HG02870 (cell line): ENCODE results near the gene SLC6A2.
A peak's percentile ranks its signal among the peaks of the same experiment; 100 is the strongest.
"Not testable (repeated sequence)": the region's sequence is repeated elsewhere in the genome, so short reads cannot be mapped to it uniquely, and the experiment has no call there.

Experiments
- ATAC-seq: cut with Tn5 transposase; IDR thresholded peaks from one replicate; pipeline ENCODE4 v1.9.1; 2021; ENCODE audit warnings: mild to moderate bottlenecking, moderate library complexity; ENCODE audit not compliant: unreplicated experiment

The SLC6A2 gene

GRCh38 chr16:55709801-55710200, 54.0 kb downstream of the SLC6A2 start:
- no peak for ATAC-seq

GRCh38 chr16:55710466-55710865, 54.7 kb downstream of the SLC6A2 start:
- no peak for ATAC-seq

- peak; percentile 63 for ATAC-seq
These were observed 56.4 kb downstream of the SLC6A2 start for GRCh38 chr16:55711959-55712876.

GRCh38 chr16:55713103-55713502, 57.3 kb downstream of the SLC6A2 start:
- no peak for ATAC-seq

- no peak for ATAC-seq
These were observed 61.5 kb downstream of the SLC6A2 start for GRCh38 chr16:55717326-55717725.

- no peak for ATAC-seq
These were observed 69.4 kb downstream of the SLC6A2 start for GRCh38 chr16:55725055-55725777.

GRCh38 chr16:55728797-55729196, 73.0 kb downstream of the SLC6A2 start:
- no peak for ATAC-seq

GRCh38 chr16:55730115-55730514, 74.3 kb downstream of the SLC6A2 start:
- ATAC-seq = no peak

GRCh38 chr16:55732496-55732895, 76.7 kb downstream of the SLC6A2 start:
- ATAC-seq = no peak

GRCh38 chr16:55734665-55735064, 78.9 kb downstream of the SLC6A2 start:
- ATAC-seq = no peak

- ATAC-seq = no peak
These were observed 79.5 kb downstream of the SLC6A2 start for GRCh38 chr16:55735120-55735781.

GRCh38 chr16:55736671-55737070, 80.9 kb downstream of the SLC6A2 start:
- ATAC-seq = no peak

GRCh38 chr16:55737318-55737717, 81.5 kb downstream of the SLC6A2 start:
- no peak for ATAC-seq

- ATAC-seq = no peak
These were observed 82.2 kb downstream of the SLC6A2 start for GRCh38 chr16:55737966-55738365.

GRCh38 chr16:55746081-55746480, 90.3 kb downstream of the SLC6A2 start:
- no peak for ATAC-seq

- ATAC-seq = no peak
These were observed 92.0 kb downstream of the SLC6A2 start for GRCh38 chr16:55747785-55748184.

GRCh38 chr16:55752465-55753144, 96.8 kb downstream of the SLC6A2 start:
- not testable (repeated sequence) for ATAC-seq

- not testable (repeated sequence) for ATAC-seq
These were observed 97.4 kb downstream of the SLC6A2 start for GRCh38 chr16:55753145-55753631.
